K562 (cell line): ENCODE results near the gene MRPL41. TPM values are rescaled to one million over a fixed set of nuclear protein-coding genes. Genes with fewer than 3 reads are reported as not detected.
A peak's percentile ranks its signal among the peaks of the same experiment; 100 is the strongest.
"Not testable (repeated sequence)": the region's sequence is repeated elsewhere in the genome, so short reads cannot be mapped to it uniquely, and the experiment has no call there.

Experiments used
- ATAC-seq: fragments of 200-7000 bp; cut with Tn5 transposase; 3 replicates; pipeline ENCODE4 v1.9.1; 2020; ENCODE audit warnings: moderate library complexity
- BruUV-seq: library from RNA; stranded (reverse); fragments of 400-500 nt; replicated peaks from 2 replicates; lab custom pipeline; 2021; lab: Mats Ljungman, UMichigan
- CTCF ChIA-PET: fragments of 300-600 bp; formaldehyde crosslinking; extraction: SDS; loops from one replicate; lab custom pipeline; 2021; ENCODE audit warnings: low intra/inter-chr PET ratio; lab: Yijun Ruan, JAX
- POLR2A ChIA-PET: fragments of 300-600, 350-650 bp; sonication (Branson Sonifier 250); formaldehyde crosslinking; extraction: SDS; loops from one replicate; lab custom pipeline; 2021; ENCODE audit warnings: antibody characterized with exemption, inconsistent platforms; lab: Yijun Ruan, JAX
- DNase-seq, 4 experiments: peaks; one replicate each; pipeline versions ENCODE4 v3.0.0 to v3.0.0-alpha.2; 2011 to 2018; ENCODE audit warnings: low spot score in 3 of 4, mixed read lengths in 3 of 4; ENCODE audit errors: extremely low read depth in 1 of 4
- FAIRE-seq: peaks from 2 replicates; lab custom pipeline; 2011; peaks lifted over from hg19 to GRCh38; lab: Jason Lieb, UNC
- H2AFZ ChIP-seq: 2 replicates; pipeline ENCODE4 v1.6.0; 2011; ENCODE audit warnings: low read depth, low read length, control low read depth, inconsistent platforms
- H3K27ac ChIP-seq: fragments of 200-600 bp; 3 replicates; pipeline ENCODE4 v1.8.0; 2011; ENCODE audit warnings: low read depth, mild to moderate bottlenecking, control low read depth, inconsistent platforms, low read length, moderate library complexity, mixed read lengths; ENCODE audit errors: extremely low read depth
- H3K27me3 ChIP-seq, 2 experiments: fragments of 300-600 bp in 1 of 2; 2 replicates in 1 of 2; 3 replicates in 1 of 2; pipeline versions ENCODE4 v1.6.0 to v1.8.0; 2011; ENCODE audit warnings: inconsistent platforms in 2 of 2, low read length in 2 of 2, mild to moderate bottlenecking in 1 of 2, mixed read lengths in 1 of 2, moderate library complexity in 1 of 2; ENCODE audit not compliant: control insufficient read depth in 2 of 2, insufficient read depth in 2 of 2
- H3K36me3 ChIP-seq: fragments of 300-600 bp; 3 replicates; pipeline ENCODE4 v1.8.0; 2011; ENCODE audit warnings: mild to moderate bottlenecking, low read length, inconsistent platforms; ENCODE audit not compliant: control insufficient read depth, insufficient read depth
- H3K4me1 ChIP-seq, 2 experiments: fragments of 200-600 bp in 1 of 2; replicated peaks in 1 of 2; 2 replicates in 1 of 2; 3 replicates in 1 of 2; pipeline versions ENCODE4 v1.5.1 to v1.8.0; 2011; ENCODE audit warnings: inconsistent platforms in 2 of 2, low read length in 2 of 2, mild to moderate bottlenecking in 1 of 2, mixed read lengths in 1 of 2, moderate library complexity in 1 of 2; ENCODE audit not compliant: control insufficient read depth in 2 of 2, insufficient read depth in 2 of 2
- H3K4me2 ChIP-seq: 2 replicates; pipeline ENCODE4 v1.6.1; 2011; ENCODE audit warnings: low read length, control low read depth, inconsistent platforms, mixed read lengths; ENCODE audit not compliant: insufficient read depth
- H3K4me3 ChIP-seq: fragments of 200-600 bp; sonication (generic), shearing (Covaris generic); 2 replicates; pipeline ENCODE4 v1.5.1; 2016; ENCODE audit warnings: control low read depth, inconsistent platforms
- H3K79me2 ChIP-seq: fragments of 200-600 bp; 3 replicates; pipeline ENCODE4 v1.8.0; 2011; ENCODE audit warnings: low read length, inconsistent platforms; ENCODE audit not compliant: control insufficient read depth, insufficient read depth
- H3K9ac ChIP-seq, 2 experiments: 2 replicates each; pipeline versions ENCODE4 v1.6.0 to v1.6.1; 2011; ENCODE audit warnings: low read depth in 2 of 2, low read length in 2 of 2, control low read depth in 1 of 2, inconsistent platforms in 1 of 2, mild to moderate bottlenecking in 1 of 2, mixed read lengths in 1 of 2; ENCODE audit not compliant: insufficient read depth in 1 of 2
- H3K9me1 ChIP-seq: one replicate; pipeline ENCODE4 v1.6.0; 2011; ENCODE audit warnings: inconsistent platforms, mild to moderate bottlenecking, low read length, moderate library complexity; ENCODE audit not compliant: control insufficient read depth, insufficient read depth
- H3K9me3 ChIP-seq: replicated peaks from 2 replicates; pipeline ENCODE4 v1.5.1; 2011; ENCODE audit warnings: low read depth, low read length, inconsistent platforms; ENCODE audit not compliant: control insufficient read depth, insufficient read depth
- H4K20me1 ChIP-seq: replicated peaks from 2 replicates; pipeline ENCODE4 v1.6.1; 2011; ENCODE audit warnings: low read length, inconsistent platforms, mixed read lengths; ENCODE audit not compliant: control insufficient read depth, insufficient read depth
- POLR2A ChIP-seq: fragments of 450-650 bp; conservative IDR thresholded peaks from 2 replicates; pipeline ENCODE4 v1.6.1; 2016
- RBFOX2 ChIP-seq: fragments of 200-400 bp; formaldehyde crosslinking; IDR thresholded peaks from 2 replicates; pipeline ENCODE4 v1.6.1; 2017; ENCODE audit warnings: low read depth, mild to moderate bottlenecking, low read length, moderate library complexity
- SUPT5H ChIP-seq: fragments of 450-650 bp; IDR thresholded peaks from 2 replicates; pipeline ENCODE4 v1.6.1; 2016
- ZNF121 ChIP-seq: sonication (generic); formaldehyde crosslinking; conservative IDR thresholded peaks from 2 replicates; pipeline ENCODE4 v1.8.0; 2022; ENCODE audit warnings: missing genetic modification reagents
- ZNF23 ChIP-seq: fragments of 250-450 bp; sonication (Bioruptor Pico); IDR thresholded peaks from 2 replicates; pipeline ENCODE4 v1.4.0; 2020; ENCODE audit warnings: mild to moderate bottlenecking
- ZNF384 ChIP-seq: IDR thresholded peaks from 2 replicates; pipeline ENCODE4 v1.6.1; 2012; ENCODE audit warnings: low read depth, low read length, improper control_type of control experiment
- ZNF699 ChIP-seq: fragments of 250-450 bp; sonication (Bioruptor Pico); IDR thresholded peaks from 2 replicates; pipeline ENCODE4 v1.8.0; 2021; ENCODE audit warnings: mild to moderate bottlenecking, moderate library complexity; ENCODE audit not compliant: insufficient replicate concordance
- WGBS: fragments of 100-300 bp; shearing (Covaris generic); methylation state at CpG from one replicate; pipeline ENCODE4 v1.1.6; 2016; ENCODE audit warnings: low coverage, mixed read lengths; ENCODE audit not compliant: insufficient coverage; ENCODE audit errors: missing lambda C conversion rate; 5-methylcytosine and 5-hydroxymethylcytosine counted together
- in situ Hi-C: fragments of 300-500 bp; cut with MboI; formaldehyde crosslinking; loops from 4 replicates; pipeline ENCODE4 v1.15.0; 2018; ENCODE audit warnings: inconsistent platforms, mixed read lengths
- intact Hi-C: fragments of 100-400 bp; cut with micrococcal nuclease; formaldehyde crosslinking; loops from 2 replicates; pipeline ENCODE4 v1.14.2; 2022
- polyA plus RNA-seq, 8 experiments: library from polyadenylated mRNA; depleted of rRNA in 4 of 8; stranded (reverse) in 5 of 8; unstranded in 3 of 8; fragments of >200 nt; fragmentation: Nextera tagmentation in 2 of 8; fragmentation: Illumina TruSeq in 1 of 8; extraction: Ambion mirVana in 2 of 8; extraction: Trizol in 1 of 8; gene quantifications; 2 replicates each; pipeline versions ENCODE4 v1.2.1 to v1.2.3, GENCODE V29; 2011 to 2014; ENCODE audit warnings: inconsistent platforms in 1 of 8, missing spikeins in 1 of 8
- total RNA-seq, 7 experiments: library from RNA; depleted of rRNA in 6 of 7; stranded (reverse); fragments of >200 nt in 6 of 7; fragmentation: Illumina TruSeq in 2 of 7; extraction: Trizol in 2 of 7; gene quantifications; 2 replicates each; pipeline versions ENCODE4 v1.2.1 to v1.2.3, GENCODE V29; 2011 to 2021; ENCODE audit warnings: low replicate concordance in 1 of 7

MRPL41 gene
- total and polyA plus RNA-seq, 9 of the 15 experiments (the other 6 are each of a cell fraction or from before 2014, with no cell fraction given), result 2.6 to 259 (median 21.6) TPM

DNA sequence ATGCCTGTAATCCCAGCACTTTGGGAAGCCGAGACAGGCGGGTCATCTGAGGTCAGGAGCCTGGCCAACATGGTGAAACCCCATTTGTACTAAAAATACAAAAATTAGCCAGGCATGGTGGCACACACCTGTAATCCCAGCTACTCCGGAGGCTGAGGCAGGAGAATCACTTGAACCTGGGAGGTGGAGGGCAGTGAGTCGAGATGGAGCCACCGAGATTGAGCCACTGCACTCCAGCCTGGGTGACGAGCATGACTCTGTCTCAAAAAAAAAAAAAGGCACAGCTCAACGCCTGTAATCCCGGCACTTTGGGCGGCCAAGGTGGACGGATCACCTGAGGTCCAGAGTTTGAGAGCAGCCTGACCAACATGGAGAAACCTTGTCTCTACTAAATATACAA lies 2.0 kb downstream of the MRPL41 start:
- H3K27me3 ChIP-seq, DNase-seq, H3K9me1 ChIP-seq, H3K9ac ChIP-seq, H2AFZ ChIP-seq, H3K4me2 ChIP-seq, in situ Hi-C loops, H3K9me3 ChIP-seq, BruUV-seq, H3K4me3 ChIP-seq, FAIRE-seq, ATAC-seq, H3K27ac ChIP-seq, H4K20me1 ChIP-seq: not testable (repeated sequence)
- intact Hi-C loops, result loop anchor here (10.0 kb wide), 1 partner anchor 121 kb away; no protein-coding TSS in a partner anchor
- POLR2A ChIA-PET, result interaction anchor here (0.6 to 2.1 kb wide), 4 partner anchors 10 to 530 kb away, joined by 3 to 4 read pairs (median 3); partner anchors contain the start of gene TOR4A
- H3K4me1 ChIP-seq, result peaks cover 2 to 29% of the 10 kb centered on the region in 2 experiments; a peak in 4 of 5 replicates
- CTCF ChIA-PET, result interaction anchor here (0.7 to 1.0 kb wide), 2 partner anchors 29 to 104 kb away, joined by 3 read pairs; no protein-coding TSS in a partner anchor
- H3K36me3 ChIP-seq, result peaks cover 60% of the 10 kb centered on the region
- TF ChIP-seq SUPT5H (peak; percentile 53; the same call in 1 of the 2 replicates), RBFOX2 (0 out of 2 replicates have a peak, but pooled peaks have one; percentile 15), POLR2A (peak; percentile 58)
- peaks cover 18% of the 10 kb centered on the region for H3K79me2 ChIP-seq
- 88% methylated on average over 7 of the region's 10 CpGs for WGBS

DNA sequence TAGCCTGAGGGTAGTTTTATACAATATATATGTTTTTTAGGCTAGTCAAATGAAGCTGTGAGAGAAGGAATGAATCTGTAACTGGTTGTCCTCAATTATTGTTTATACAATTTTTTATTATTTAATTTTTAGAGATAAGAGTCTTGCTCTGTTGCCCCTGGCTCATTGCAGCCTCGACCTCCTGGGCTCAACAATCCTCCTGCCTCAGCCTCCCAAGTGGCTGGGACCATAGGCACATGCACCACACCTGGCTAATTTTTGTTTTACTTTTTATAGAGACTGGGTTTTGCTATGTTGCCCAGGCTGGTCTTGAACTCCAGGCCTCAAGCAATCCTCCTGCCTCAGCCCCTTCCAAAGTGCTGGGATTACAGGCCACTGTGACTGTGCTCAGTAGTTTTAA lies 2.7 kb downstream of the MRPL41 start:
- peak overlapping the region; percentile 19; the same call in 1 of the 3 replicates for H3K27ac ChIP-seq
- no TSS peak for BruUV-seq
- no peak overlapping the region for H3K9ac ChIP-seq
- no peak overlapping the region for H3K4me3 ChIP-seq
- 70% methylated on average over 1 of the region's 1 CpG for WGBS
- FAIRE-seq, result no peak
- H3K27me3 ChIP-seq, result no peaks in the 10 kb centered on the region
- ChIA-PET CTCF (interaction anchor here (1.0 kb wide), 1 partner anchor 28 kb away, joined by 3 read pairs; no protein-coding TSS in a partner anchor), POLR2A (interaction anchor here (1.0 kb wide), 1 partner anchor 12 kb away, joined by 4 read pairs; no protein-coding TSS in a partner anchor)
- in situ Hi-C loops, result no loop called here
- peaks cover 2 to 29% of the 10 kb centered on the region in 2 experiments; a peak in 4 of 5 replicates for H3K4me1 ChIP-seq
- intact Hi-C loops, result loop anchor here (10.0 kb wide), 1 partner anchor 120 kb away; no protein-coding TSS in a partner anchor
- peaks cover 18% of the 10 kb centered on the region for H3K79me2 ChIP-seq
- no peak for ATAC-seq
- TF ChIP-seq ZNF699 (CRISPR knock-in tag), result no peak
- TF ChIP-seq ZNF384, result no peak
- peak; percentile 47 for TF ChIP-seq ZNF121 (CRISPR knock-in tag)
- no peak for TF ChIP-seq ZNF23 (CRISPR knock-in tag)
- no peaks in the 10 kb centered on the region for H3K9me3 ChIP-seq
- H4K20me1 ChIP-seq, result peaks cover 5% of the 10 kb centered on the region; the same call in 1 of the 2 replicates
- H3K4me2 ChIP-seq, result no peak overlapping the region
- DNase-seq, result no peak
- peaks cover 62% of the 10 kb centered on the region for H3K36me3 ChIP-seq
- no peaks in the 10 kb centered on the region for H3K9me1 ChIP-seq
- no peak overlapping the region for H2AFZ ChIP-seq
